GM08714 (cell line): ENCODE results near the gene YAE1.

ENCODE experiments used
- H3K4me3 ChIP-seq: fragments of 200-500 bp; sonication (Bioruptor generic); 2 replicates; pipeline ENCODE4 v1.5.1; 2014; ENCODE audit warnings: mild to moderate bottlenecking, low read length, inconsistent platforms
- ZNF274 ChIP-seq: IDR thresholded peaks from 2 replicates; pipeline ENCODE4 v1.6.1; 2012; ENCODE audit warnings: mild to moderate bottlenecking, low read depth, low read length

Gene YAE1, protein sequence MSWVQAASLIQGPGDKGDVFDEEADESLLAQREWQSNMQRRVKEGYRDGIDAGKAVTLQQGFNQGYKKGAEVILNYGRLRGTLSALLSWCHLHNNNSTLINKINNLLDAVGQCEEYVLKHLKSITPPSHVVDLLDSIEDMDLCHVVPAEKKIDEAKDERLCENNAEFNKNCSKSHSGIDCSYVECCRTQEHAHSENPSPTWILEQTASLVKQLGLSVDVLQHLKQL

DNA sequence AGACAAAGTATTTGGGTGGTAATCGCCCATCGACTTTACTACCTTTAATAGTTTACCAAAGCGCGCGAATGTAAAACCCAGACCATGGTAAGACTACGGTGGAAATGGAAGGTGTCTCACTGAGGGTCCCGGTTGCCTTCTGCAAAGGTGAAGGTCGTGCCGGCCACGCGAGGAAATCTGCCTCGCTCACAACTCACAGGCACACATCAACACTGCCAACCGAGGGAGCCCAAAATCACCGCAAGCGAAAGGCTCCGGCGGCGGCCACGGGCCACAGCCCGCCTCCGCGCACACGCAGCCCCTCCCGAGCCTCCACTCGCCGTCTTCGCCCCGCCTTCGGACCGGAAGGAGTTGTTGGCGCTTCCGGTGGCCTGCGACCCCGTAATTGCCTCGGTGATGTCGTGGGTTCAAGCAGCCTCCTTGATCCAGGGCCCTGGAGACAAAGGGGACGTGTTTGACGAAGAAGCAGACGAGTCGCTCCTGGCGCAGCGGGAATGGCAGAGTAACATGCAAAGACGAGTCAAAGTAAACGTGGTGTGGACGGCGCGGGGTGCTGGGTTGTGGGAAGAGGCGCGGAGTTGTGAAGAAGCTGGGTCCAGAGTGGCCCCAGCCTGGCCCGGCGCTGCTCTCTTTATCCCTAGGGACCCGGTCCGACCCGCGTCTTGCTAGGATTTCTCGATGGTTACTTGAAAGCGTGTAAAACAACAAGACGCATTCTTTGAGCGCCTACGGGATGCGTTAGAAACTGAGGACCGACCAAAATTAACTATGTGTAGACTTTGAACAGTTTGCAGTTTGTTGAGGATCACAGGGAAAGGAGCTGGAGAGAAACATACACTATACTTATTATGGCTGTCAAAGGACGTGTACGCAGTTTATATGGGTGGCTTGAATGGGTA, at the start of gene YAE1:
Gene YAE1 (plus strand): TSS at position 382 of the 899 bp plus-strand sequence. CDS start 15 bp downstream, at position 397.
- no peak for TF ChIP-seq ZNF274
- peak within 1 kb of the TSS; percentile 92 for H3K4me3 ChIP-seq

- no peak overlapping the region for H3K4me3 ChIP-seq
- TF ChIP-seq ZNF274, result no peak
Measured at GRCh38 chr7:39516498-39516897, 49.7 kb upstream of the YAE1 start.

- no peak for TF ChIP-seq ZNF274
- H3K4me3 ChIP-seq, result no peak overlapping the region
Measured at GRCh38 chr7:39517240-39517639, 49.0 kb upstream of the YAE1 start.

DNA sequence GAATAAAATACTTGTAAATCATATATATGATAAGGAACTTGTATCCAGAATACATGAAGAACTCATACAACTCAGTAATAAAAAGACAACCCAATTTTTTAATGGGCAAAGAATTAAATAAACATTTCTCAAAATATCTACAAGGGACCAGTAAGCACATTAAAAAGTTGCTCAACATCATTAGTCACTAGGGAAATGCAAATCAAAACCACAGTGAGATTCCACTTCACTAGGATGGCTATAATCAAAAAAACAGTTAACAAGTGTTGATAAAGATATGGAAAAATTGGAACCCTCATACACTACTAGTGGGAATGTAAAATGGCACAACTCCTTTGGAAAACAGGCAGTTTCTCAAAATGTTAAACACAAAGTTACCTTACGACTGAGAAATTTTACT, 40.3 kb upstream of the YAE1 start:
- no peak for TF ChIP-seq ZNF274
- H3K4me3 ChIP-seq, result no peak overlapping the region

DNA sequence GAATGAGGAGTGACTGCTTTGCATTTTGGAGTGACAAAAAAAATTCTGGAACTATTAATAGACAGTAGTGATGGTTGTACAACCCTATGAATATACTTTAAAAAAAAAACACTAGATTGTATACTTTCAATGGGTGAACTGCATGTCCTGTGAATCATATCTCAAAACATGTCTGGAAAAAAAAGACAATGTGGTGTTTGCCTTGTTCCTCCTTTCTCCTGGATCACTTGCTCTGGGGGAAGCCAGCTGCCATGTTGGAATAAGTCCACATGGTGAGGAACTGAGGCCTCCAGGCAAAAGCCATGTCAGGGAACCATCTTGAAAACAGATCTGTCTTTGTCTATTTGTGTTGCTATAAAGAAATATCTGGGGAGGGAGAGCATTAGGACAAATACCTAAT, 39.5 kb upstream of the YAE1 start:
- H3K4me3 ChIP-seq, result no peak overlapping the region
- no peak for TF ChIP-seq ZNF274

DNA sequence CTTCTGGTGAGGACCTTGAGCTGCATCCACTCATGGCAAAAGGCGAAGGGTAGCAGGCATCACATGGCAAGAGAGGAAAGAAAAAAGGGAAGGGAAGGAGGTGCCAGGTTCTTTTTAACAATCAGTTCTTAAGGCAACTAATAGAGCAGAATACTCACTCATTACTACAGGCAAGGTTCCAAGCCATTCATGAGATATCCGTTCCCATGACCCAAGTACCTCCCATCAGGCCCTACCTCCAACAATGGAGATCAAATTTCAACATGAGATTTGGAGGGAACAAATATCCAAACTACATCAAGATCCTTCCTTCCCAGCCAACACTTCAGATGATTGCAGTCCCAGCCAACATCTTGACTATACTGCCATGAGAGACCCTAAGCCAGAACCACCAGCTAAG, 38.9 kb upstream of the YAE1 start:
- TF ChIP-seq ZNF274, result no peak
- no peak overlapping the region for H3K4me3 ChIP-seq

DNA sequence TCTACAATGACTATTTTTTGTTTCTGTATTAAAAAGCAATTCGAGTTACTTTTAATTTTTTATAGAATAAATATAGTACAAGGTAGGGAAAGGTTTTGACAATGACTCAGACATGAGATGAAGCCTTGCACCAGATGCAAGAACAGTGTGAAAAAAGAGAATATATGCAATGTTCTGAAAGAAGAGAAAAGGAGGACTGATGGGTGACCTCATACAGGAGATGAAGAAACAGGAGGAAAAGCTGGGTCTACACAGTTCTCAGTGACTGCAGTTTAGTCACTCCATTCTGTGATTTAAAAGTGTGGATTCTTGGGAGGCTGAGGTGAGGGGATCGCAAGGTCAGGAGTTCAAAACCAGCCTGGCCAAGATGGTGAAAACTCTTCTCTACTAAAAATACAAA, 38.3 kb upstream of the YAE1 start:
- TF ChIP-seq ZNF274, result no peak

GRCh38 chr7:39528849-39529248, 37.4 kb upstream of the YAE1 start:
- H3K4me3 ChIP-seq, result no peak overlapping the region
- no peak for TF ChIP-seq ZNF274

More for the DNA sequence above, 38.3 kb upstream of the YAE1 start:
- H3K4me3 ChIP-seq, result no peak overlapping the region

DNA sequence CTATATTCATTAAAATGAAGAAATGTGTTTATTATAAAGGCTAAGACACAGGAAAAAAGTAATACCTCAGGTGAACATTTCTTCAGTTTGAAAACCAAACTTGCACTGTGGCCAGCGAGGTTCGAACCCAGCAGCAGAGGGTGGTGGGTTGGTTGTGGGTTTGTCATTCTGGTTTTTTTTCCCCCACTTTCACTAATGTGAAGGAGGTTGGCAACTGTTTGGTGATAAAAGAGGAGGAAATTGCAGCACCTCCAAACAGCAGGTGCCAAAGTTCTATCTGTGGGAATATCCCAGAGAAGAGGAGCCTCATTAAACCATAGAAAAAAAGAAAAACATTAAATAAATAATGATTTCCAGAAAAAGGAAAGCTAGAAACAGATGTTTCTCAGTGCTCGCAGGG, 36.6 kb upstream of the YAE1 start:
- no peak overlapping the region for H3K4me3 ChIP-seq
- TF ChIP-seq ZNF274, result no peak

DNA sequence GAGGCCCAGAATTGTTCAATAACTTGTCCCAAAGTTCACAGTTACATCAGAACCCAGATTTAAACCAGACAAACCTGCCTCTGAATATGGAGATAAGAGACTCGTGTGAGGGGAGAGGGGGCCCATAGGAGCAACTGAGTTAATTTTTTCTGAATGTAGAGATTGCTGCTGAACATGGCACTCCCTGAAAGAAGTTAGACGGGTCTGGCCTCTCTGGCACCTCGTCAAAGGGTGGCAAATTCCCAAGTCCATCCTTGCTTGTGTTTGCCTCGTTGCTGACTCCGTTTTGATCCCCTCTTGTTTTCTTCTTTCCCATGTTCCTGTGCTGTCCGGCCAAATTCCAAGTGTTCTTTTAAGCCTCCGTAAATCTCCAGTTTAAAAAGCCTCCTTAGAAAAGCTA, 35.2 kb upstream of the YAE1 start:
- no peak for TF ChIP-seq ZNF274

GRCh38 chr7:39531818-39532217, 34.4 kb upstream of the YAE1 start:
- H3K4me3 ChIP-seq, result no peak overlapping the region

More for the DNA sequence above, 35.2 kb upstream of the YAE1 start:
- H3K4me3 ChIP-seq, result no peak overlapping the region

GRCh38 chr7:39532832-39533231, 33.4 kb upstream of the YAE1 start:
- H3K4me3 ChIP-seq, result no peak overlapping the region
- TF ChIP-seq ZNF274, result no peak

More at GRCh38 chr7:39531818-39532217, 34.4 kb upstream of the YAE1 start:
- TF ChIP-seq ZNF274, result no peak

- H3K4me3 ChIP-seq, result no peak overlapping the region
- TF ChIP-seq ZNF274, result no peak
Measured at GRCh38 chr7:39534599-39534998, 31.6 kb upstream of the YAE1 start.

DNA sequence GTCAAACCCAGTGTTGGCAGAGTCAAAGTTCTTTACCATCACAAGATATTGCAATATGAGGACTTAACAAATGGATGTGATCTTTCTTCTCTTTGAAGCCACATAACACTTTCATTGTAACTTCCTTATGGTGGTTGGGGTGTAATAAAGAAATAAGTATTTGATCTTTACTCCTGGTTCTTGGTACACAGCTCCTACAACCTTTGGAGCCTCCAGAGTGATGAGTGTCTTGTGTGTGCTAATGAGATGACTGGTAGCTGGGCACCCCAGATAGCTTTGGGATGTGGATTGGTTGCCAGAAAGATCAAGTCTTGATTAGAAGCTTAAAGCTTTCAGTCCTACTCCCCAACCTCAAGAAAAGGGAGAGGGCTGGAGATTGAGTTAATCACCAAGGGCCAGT, 31.1 kb upstream of the YAE1 start:
- H3K4me3 ChIP-seq, result no peak overlapping the region
- TF ChIP-seq ZNF274, result no peak

GRCh38 chr7:39535720-39536119, 30.5 kb upstream of the YAE1 start:
- no peak for TF ChIP-seq ZNF274
- H3K4me3 ChIP-seq, result no peak overlapping the region

DNA sequence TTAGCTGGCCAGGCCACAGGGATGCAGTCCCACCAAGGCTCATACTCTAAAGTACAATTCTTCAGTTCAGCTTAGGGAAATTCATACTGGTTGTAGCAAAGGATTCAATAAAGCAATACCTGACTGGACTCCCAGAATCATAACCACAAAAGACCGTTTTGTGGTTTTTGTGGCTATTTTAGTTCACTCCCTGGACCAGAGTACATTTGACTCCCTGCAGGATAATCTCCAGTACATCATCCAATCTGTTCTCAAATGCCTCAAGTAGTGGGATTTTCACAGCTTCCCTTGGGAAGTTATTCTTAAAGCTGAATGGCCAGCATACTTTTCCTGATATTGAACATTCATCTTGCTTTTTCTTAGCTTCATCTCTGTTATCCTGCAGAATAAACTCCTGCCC, 29.3 kb upstream of the YAE1 start:
- no peak for TF ChIP-seq ZNF274
- H3K4me3 ChIP-seq, result no peak overlapping the region
